Chondrocyte (in vitro differentiated cells): Measurements from ENCODE around the gene YIPF1. TPM values are rescaled to one million over a fixed set of nuclear protein-coding genes. Genes with fewer than 3 reads are reported as not detected.
"Not testable (repeated sequence)": the region's sequence is repeated elsewhere in the genome, so short reads cannot be mapped to it uniquely, and the experiment has no call there.

Source experiments
- DNase-seq: peaks from one replicate; pipeline ENCODE4 v3.0.0; 2021; ENCODE audit warnings: mixed read lengths, low spot score
- H3K27ac Mint-ChIP-seq: one replicate; pipeline ENCODE4 v1.8.0; 2021; ENCODE audit warnings: mild to moderate bottlenecking, moderate library complexity, mixed read lengths; ENCODE audit not compliant: unreplicated experiment
- H3K27me3 Mint-ChIP-seq: 2 replicates; pipeline ENCODE4 v1.8.0; 2021; ENCODE audit warnings: low read depth, mixed read lengths
- H3K36me3 Mint-ChIP-seq: 2 replicates; pipeline ENCODE4 v1.8.0; 2021; ENCODE audit warnings: low read depth, mixed read lengths
- H3K4me1 Mint-ChIP-seq: 2 replicates; pipeline ENCODE4 v1.8.0; 2021; ENCODE audit warnings: low read depth, mild to moderate bottlenecking, mixed read lengths
- H3K4me3 Mint-ChIP-seq: one replicate; pipeline ENCODE4 v1.8.0; 2021; ENCODE audit warnings: mild to moderate bottlenecking, moderate library complexity, mixed read lengths; ENCODE audit not compliant: unreplicated experiment
- H3K9me3 Mint-ChIP-seq: 2 replicates; pipeline ENCODE4 v1.8.0; 2021; ENCODE audit warnings: low read depth, mixed read lengths
- CTCF ChIP-seq: fragments of 200-600 bp; sonication (generic); IDR thresholded peaks from 2 replicates; pipeline ENCODE4 v1.5.0; 2021; ENCODE audit warnings: antibody characterized with exemption, mild to moderate bottlenecking, moderate library complexity
- total RNA-seq: library from RNA; stranded (reverse); gene quantifications from 3 replicates; pipeline ENCODE4 v1.2.1, GENCODE V29; 2021

YIPF1 gene
- total RNA-seq, 1 donor from 2014 or later, result 18.1 TPM

DNA sequence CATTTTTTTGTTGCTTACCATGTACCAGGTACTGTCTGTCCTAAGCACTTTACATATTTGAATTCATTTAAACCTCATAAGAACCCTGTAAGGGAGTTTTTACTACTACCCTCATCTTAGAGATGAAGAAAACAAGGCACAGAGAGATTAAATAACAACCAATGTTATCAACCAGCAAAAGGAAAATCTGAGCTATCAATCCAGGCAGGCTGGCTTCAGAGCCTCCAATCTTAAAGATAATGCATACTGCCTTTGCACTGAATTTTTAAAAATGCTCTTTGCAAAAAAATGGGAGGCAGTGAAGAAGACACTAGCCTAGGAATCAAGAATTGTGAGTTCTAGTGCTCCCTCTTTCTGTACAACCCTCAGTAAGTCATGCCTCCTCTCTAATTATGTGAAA, 70.2 kb downstream of the YIPF1 start:
- Mint-ChIP-seq H3K36me3 (peaks cover 7% of the 10 kb centered on the region), H3K27me3 (no peaks in the 10 kb centered on the region), H3K4me3 (no peak overlapping the region), H3K4me1 (no peaks in the 10 kb centered on the region), H3K9me3 (peaks cover 9% of the 10 kb centered on the region), H3K27ac (no peak overlapping the region)
- DNase-seq, result no peak
- TF ChIP-seq CTCF, result no peak

DNA sequence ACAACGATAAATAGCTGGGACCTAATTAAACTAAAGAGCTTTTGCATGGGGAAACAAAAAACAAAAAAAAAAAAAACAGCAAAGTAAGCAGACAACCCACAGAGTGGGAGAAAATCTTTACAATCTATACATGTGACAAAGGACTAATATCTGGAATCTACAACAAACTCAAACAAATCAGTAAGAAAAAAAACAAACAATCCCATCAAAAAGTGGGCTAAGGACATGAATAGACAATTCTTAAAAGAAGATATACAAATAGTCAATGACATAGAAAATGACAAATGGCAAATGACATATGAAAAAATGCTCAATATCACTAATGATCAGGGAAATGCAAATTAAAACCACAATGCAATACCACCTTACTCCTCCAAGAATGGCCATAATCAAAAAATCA, 73.0 kb downstream of the YIPF1 start:
- DNase-seq, H3K27me3 Mint-ChIP-seq, H3K4me3 Mint-ChIP-seq, H3K4me1 Mint-ChIP-seq, H3K9me3 Mint-ChIP-seq, H3K27ac Mint-ChIP-seq: not testable (repeated sequence)
- peaks cover 14% of the 10 kb centered on the region for H3K36me3 Mint-ChIP-seq

- not testable (repeated sequence) for H3K27ac Mint-ChIP-seq, DNase-seq, H3K4me3 Mint-ChIP-seq, H3K4me1 Mint-ChIP-seq, H3K27me3 Mint-ChIP-seq, H3K9me3 Mint-ChIP-seq
- peaks cover 15% of the 10 kb centered on the region for H3K36me3 Mint-ChIP-seq
Observed at GRCh38 chr1:53815484-53815883, 74.1 kb downstream of the YIPF1 start.

DNA sequence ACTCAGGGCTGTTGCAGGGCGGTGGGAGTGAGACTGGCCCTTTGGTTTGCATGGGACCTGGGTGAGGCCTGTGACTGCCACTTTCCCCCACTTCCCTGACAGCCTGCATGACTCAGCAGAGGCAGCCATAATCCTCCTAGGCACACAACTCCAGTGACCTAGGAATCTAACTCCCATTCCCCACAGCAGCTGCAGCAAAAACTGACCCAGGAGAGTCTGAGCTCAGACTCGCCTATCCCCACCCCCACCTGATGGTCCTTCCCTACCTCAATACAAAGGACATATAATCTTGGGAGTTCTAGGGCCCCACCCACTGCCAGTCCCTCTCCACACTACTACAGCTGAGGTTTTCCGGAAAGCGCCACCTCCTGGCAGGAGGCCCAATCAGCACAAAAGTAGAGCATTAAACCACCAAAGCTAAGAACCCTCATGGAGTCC, 78.2 kb downstream of the YIPF1 start:
- Mint-ChIP-seq H3K9me3 (peaks cover 9% of the 10 kb centered on the region), H3K27me3 (no peaks in the 10 kb centered on the region), H3K36me3 (peaks cover 17% of the 10 kb centered on the region), H3K4me1 (peaks cover 16% of the 10 kb centered on the region), H3K27ac (no peak overlapping the region), H3K4me3 (no peak overlapping the region)
- peak; percentile 37 for TF ChIP-seq CTCF
- no peak for DNase-seq

- Mint-ChIP-seq H3K27me3 (no peaks in the 10 kb centered on the region), H3K27ac (no peak overlapping the region), H3K36me3 (peaks cover 17% of the 10 kb centered on the region), H3K9me3 (no peaks in the 10 kb centered on the region), H3K4me1 (peaks cover 16% of the 10 kb centered on the region), H3K4me3 (no peak overlapping the region)
- DNase-seq, result no peak
- TF ChIP-seq CTCF, result no peak
Observed at GRCh38 chr1:53810497-53810896, 79.1 kb downstream of the YIPF1 start.

- Mint-ChIP-seq H3K9me3 (no peaks in the 10 kb centered on the region), H3K27ac (no peak overlapping the region), H3K4me3 (no peak overlapping the region), H3K27me3 (no peaks in the 10 kb centered on the region), H3K36me3 (peaks cover 15% of the 10 kb centered on the region), H3K4me1 (peaks cover 16% of the 10 kb centered on the region)
- TF ChIP-seq CTCF, result no peak
- DNase-seq, result no peak
Observed at GRCh38 chr1:53810007-53810406, 79.6 kb downstream of the YIPF1 start.
